Neural progenitor cell (in vitro differentiated cells): ENCODE results near the gene TVP23C. TPM values are rescaled to one million over a fixed set of nuclear protein-coding genes. Genes with fewer than 3 reads are reported as not detected.
"Not testable (repeated sequence)": the region's sequence is repeated elsewhere in the genome, so short reads cannot be mapped to it uniquely, and the experiment has no call there.

Experiments used
- DNase-seq: peaks from one replicate; pipeline ENCODE4 v3.0.0-alpha.2; 2016; ENCODE audit warnings: low spot score
- H2AFZ ChIP-seq: fragments of 200-600 bp; sonication (generic); replicated peaks from 2 replicates; pipeline ENCODE4 v1.6.1; 2016; ENCODE audit warnings: antibody characterized with exemption
- H3F3A ChIP-seq: fragments of 200-600 bp; sonication (generic); 2 replicates; pipeline ENCODE4 v1.6.1; 2016; ENCODE audit warnings: antibody characterized with exemption, low read depth
- H3K27ac ChIP-seq: fragments of 200-600 bp; sonication (generic); 2 replicates; pipeline ENCODE4 v1.5.1; 2016; ENCODE audit warnings: mild to moderate bottlenecking
- H3K27me3 ChIP-seq: fragments of 200-600 bp; sonication (generic); 2 replicates; pipeline ENCODE4 v1.6.1; 2016; ENCODE audit warnings: mild to moderate bottlenecking, moderate library complexity
- H3K36me3 ChIP-seq: fragments of 200-600 bp; sonication (generic); 2 replicates; pipeline ENCODE4 v1.5.1; 2016
- H3K4me1 ChIP-seq: fragments of 200-600 bp; sonication (generic); 2 replicates; pipeline ENCODE4 v1.6.1; 2016; ENCODE audit warnings: mixed run types
- H3K4me2 ChIP-seq: fragments of 200-600 bp; sonication (generic); 2 replicates; pipeline ENCODE4 v1.6.1; 2016
- H3K4me3 ChIP-seq: fragments of 200-600 bp; sonication (generic); 2 replicates; pipeline ENCODE4 v1.5.1; 2016
- H3K79me2 ChIP-seq: fragments of 200-600 bp; sonication (generic); 2 replicates; pipeline ENCODE4 v1.6.1; 2016; ENCODE audit warnings: low read depth
- H3K9ac ChIP-seq: fragments of 200-600 bp; sonication (generic); 2 replicates; pipeline ENCODE4 v1.6.1; 2016
- H3K9me3 ChIP-seq: fragments of 200-600 bp; sonication (generic); 2 replicates; pipeline ENCODE4 v1.5.1; 2016; ENCODE audit warnings: low read depth
- H4K20me1 ChIP-seq: fragments of 200-600 bp; sonication (generic); 2 replicates; pipeline ENCODE4 v1.6.1; 2016; ENCODE audit warnings: low read depth
- H3K27ac Mint-ChIP-seq: 3 replicates; pipeline ENCODE4 v1.8.0; 2021; ENCODE audit warnings: mixed read lengths
- H3K27me3 Mint-ChIP-seq: 2 replicates; pipeline ENCODE4 v1.8.0; 2022; ENCODE audit warnings: low read depth, mild to moderate bottlenecking, inconsistent platforms, moderate library complexity, mixed read lengths; ENCODE audit not compliant: insufficient read depth
- H3K36me3 Mint-ChIP-seq: 3 replicates; pipeline ENCODE4 v1.8.0; 2021; ENCODE audit warnings: mixed read lengths
- H3K4me1 Mint-ChIP-seq: 3 replicates; pipeline ENCODE4 v1.8.0; 2021; ENCODE audit warnings: mixed read lengths
- H3K4me3 Mint-ChIP-seq: 3 replicates; pipeline ENCODE4 v1.8.0; 2021; ENCODE audit warnings: mild to moderate bottlenecking, moderate library complexity, mixed read lengths
- H3K9me3 Mint-ChIP-seq: 3 replicates; pipeline ENCODE4 v1.8.0; 2020; ENCODE audit warnings: mixed read lengths
- CTCF ChIP-seq: fragments of 200-600 bp; sonication (generic); IDR thresholded peaks from 2 replicates; pipeline ENCODE4 v1.5.1; 2017; ENCODE audit warnings: antibody characterized with exemption, mild to moderate bottlenecking
- EZH2 ChIP-seq: fragments of 200-600 bp; sonication (generic); IDR thresholded peaks from 2 replicates; pipeline ENCODE4 v1.6.1; 2017; ENCODE audit warnings: antibody characterized with exemption, mild to moderate bottlenecking, moderate library complexity
- EZH2phosphoT487 ChIP-seq: fragments of 200-600 bp; sonication (generic); IDR thresholded peaks from 2 replicates; pipeline ENCODE4 v1.6.1; 2017; ENCODE audit warnings: antibody characterized with exemption
- total RNA-seq: library from RNA; depleted of rRNA; stranded (reverse); fragments of >200 nt; gene quantifications from 2 replicates; pipeline ENCODE4 v1.2.3, GENCODE V29; 2015; ENCODE audit warnings: low replicate concordance

The TVP23C gene
- total RNA-seq, 1 donor from 2014 or later = 36.0 TPM

- H3K27ac Mint-ChIP-seq, H2AFZ ChIP-seq, H3F3A ChIP-seq, H3K27me3 Mint-ChIP-seq, H3K4me1 ChIP-seq, H3K79me2 ChIP-seq, H3K9me3 Mint-ChIP-seq, H3K9me3 ChIP-seq, H4K20me1 ChIP-seq, H3K4me1 Mint-ChIP-seq, H3K4me3 Mint-ChIP-seq, H3K4me2 ChIP-seq, H3K4me3 ChIP-seq, H3K27ac ChIP-seq, H3K36me3 ChIP-seq, H3K9ac ChIP-seq, H3K27me3 ChIP-seq: not testable (repeated sequence)
- H3K36me3 Mint-ChIP-seq = peaks cover 18% of the 10 kb centered on the region
- peak; percentile 59 for DNase-seq
- TF ChIP-seq CTCF = peak; percentile 66
These were observed 36.7 kb downstream of the TVP23C start for GRCh38 chr17:15526292-15527218.

- not testable (repeated sequence) for H3K27ac ChIP-seq, H3K4me1 ChIP-seq, H3K36me3 ChIP-seq, H3K4me3 ChIP-seq, DNase-seq, H3K27me3 ChIP-seq, H3K9me3 Mint-ChIP-seq, H3F3A ChIP-seq, H3K27me3 Mint-ChIP-seq, H3K79me2 ChIP-seq, H3K4me2 ChIP-seq, H3K4me1 Mint-ChIP-seq, H3K9ac ChIP-seq, H4K20me1 ChIP-seq, H3K9me3 ChIP-seq, H2AFZ ChIP-seq, H3K4me3 Mint-ChIP-seq, H3K27ac Mint-ChIP-seq
- peaks cover 16% of the 10 kb centered on the region for H3K36me3 Mint-ChIP-seq
These were observed 38.0 kb downstream of the TVP23C start for GRCh38 chr17:15524990-15525985.

GRCh38 chr17:15516150-15516549 lies 47.1 kb downstream of the TVP23C start:
- Histone ChIP-seq H3K36me3 (no peaks in the 10 kb centered on the region), H3F3A (no peaks in the 10 kb centered on the region), H3K4me3 (no peak overlapping the region), H3K79me2 (no peaks in the 10 kb centered on the region), H2AFZ (no peak overlapping the region), H3K4me2 (no peak overlapping the region), H3K27ac (no peak overlapping the region), H4K20me1 (no peaks in the 10 kb centered on the region), H3K4me1 (no peaks in the 10 kb centered on the region), H3K27me3 (no peaks in the 10 kb centered on the region), H3K9ac (no peak overlapping the region), H3K9me3 (no peaks in the 10 kb centered on the region)
- Mint-ChIP-seq H3K4me1 (peaks cover 2% of the 10 kb centered on the region), H3K4me3 (no peak overlapping the region), H3K36me3 (peaks cover 37% of the 10 kb centered on the region), H3K9me3 (no peaks in the 10 kb centered on the region), H3K27ac (no peak overlapping the region), H3K27me3 (no peaks in the 10 kb centered on the region)
- TF ChIP-seq EZH2 (no peak), EZH2phosphoT487 (no peak), CTCF (no peak)
- no peak for DNase-seq
